Left lobe of liver (tissue), 2 donors: ENCODE data around the gene OR6S1. TPM values are rescaled to one million over a fixed set of nuclear protein-coding genes. Genes with fewer than 3 reads are reported as not detected.
"Not testable (repeated sequence)": the region's sequence is repeated elsewhere in the genome, so short reads cannot be mapped to it uniquely, and the experiment has no call there.

ENCODE experiments used
- ATAC-seq: fragments of 200-7000 bp; cut with Tn5 transposase; one replicate; pipeline ENCODE4 v1.9.1; 2020; ENCODE audit warnings: mild to moderate bottlenecking, moderate library complexity
- DNase-seq: peaks from one replicate; pipeline ENCODE4 v3.0.0-alpha.2; 2020; ENCODE audit warnings: low spot score
- total RNA-seq: library from RNA; stranded (reverse); gene quantifications from one replicate; pipeline ENCODE4 v1.2.1, GENCODE V29; 2021
- donor health status: DM: no; HTN: no; CAD: no; lungs with moderate emphysema.
- donor health status: DM: no; HTN: yes; CAD: no.

Gene OR6S1
- total RNA-seq, 1 donor from 2014 or later: not detected

- ATAC-seq (no peak), DNase-seq (no peak)
Observed at GRCh38 chr14:20671597-20672283, 30.2 kb upstream of the OR6S1 start.

- ATAC-seq (no peak), DNase-seq (no peak)
Observed at GRCh38 chr14:20668969-20669368, 27.5 kb upstream of the OR6S1 start.

- DNase-seq: no peak
- ATAC-seq: no peak
Observed at GRCh38 chr14:20667957-20668356, 26.5 kb upstream of the OR6S1 start.

GRCh38 chr14:20666400-20666961, 25.0 kb upstream of the OR6S1 start:
- not testable (repeated sequence) for ATAC-seq, DNase-seq

GRCh38 chr14:20662968-20663732, 21.7 kb upstream of the OR6S1 start:
- DNase-seq (peak; percentile 75), ATAC-seq (peak; percentile 97)

GRCh38 chr14:20661197-20661596, 19.7 kb upstream of the OR6S1 start:
- ATAC-seq (no peak), DNase-seq (no peak)

- DNase-seq (no peak), ATAC-seq (no peak)
Observed at GRCh38 chr14:20659813-20660395, 18.4 kb upstream of the OR6S1 start.

- ATAC-seq: no peak
- DNase-seq: no peak
Observed at GRCh38 chr14:20659336-20659735, 17.8 kb upstream of the OR6S1 start.

- DNase-seq: no peak
- no peak for ATAC-seq
Observed at GRCh38 chr14:20658246-20658645, 16.8 kb upstream of the OR6S1 start.

- DNase-seq (no peak), ATAC-seq (peak; percentile 80)
Observed at GRCh38 chr14:20657216-20658211, 16.0 kb upstream of the OR6S1 start.

- DNase-seq: no peak
- ATAC-seq: no peak
Observed at GRCh38 chr14:20656274-20656673, 14.8 kb upstream of the OR6S1 start.

GRCh38 chr14:20655851-20656250, 14.4 kb upstream of the OR6S1 start:
- DNase-seq (no peak), ATAC-seq (no peak)

- ATAC-seq: no peak
- no peak for DNase-seq
Observed at GRCh38 chr14:20652996-20653975, 11.8 kb upstream of the OR6S1 start.

- ATAC-seq: no peak
- no peak for DNase-seq
Observed at GRCh38 chr14:20645481-20645880, 4.0 kb upstream of the OR6S1 start.

GRCh38 chr14:20644520-20644919, 3.0 kb upstream of the OR6S1 start:
- ATAC-seq: no peak
- no peak for DNase-seq

GRCh38 chr14:20642755-20643154, 1.3 kb upstream of the OR6S1 start:
- ATAC-seq, DNase-seq: not testable (repeated sequence)

GRCh38 chr14:20642182-20642581, 691 bp upstream of the OR6S1 start:
- no peak for ATAC-seq
- DNase-seq: no peak

- DNase-seq (no peak), ATAC-seq (peak; percentile 45)
Observed at GRCh38 chr14:20632831-20633691, 8.4 kb downstream of the OR6S1 start.
